HG03045 (cell line): ENCODE results near the gene RREB1.

ENCODE experiments used
- ATAC-seq: cut with Tn5 transposase; IDR thresholded peaks from one replicate; pipeline ENCODE4 v1.9.1; 2021; ENCODE audit warnings: mild to moderate bottlenecking, moderate library complexity; ENCODE audit not compliant: unreplicated experiment

The RREB1 gene

GRCh38 chr6:7107578-7108195 is at the start of gene RREB1:
Gene RREB1 (plus strand): TSS chr6:7107961. CDS start chr6:7181912, 73,951 bp downstream.
- peak; percentile 56 for ATAC-seq

GRCh38 chr6:7058250-7058923 is 49.4 kb upstream of the RREB1 start:
- ATAC-seq = no peak

- no peak for ATAC-seq
Observed at GRCh38 chr6:7060769-7061516, 46.8 kb upstream of the RREB1 start.

- ATAC-seq = no peak
Observed at GRCh38 chr6:7062451-7063162, 45.2 kb upstream of the RREB1 start.

- ATAC-seq = no peak
Observed at GRCh38 chr6:7067305-7067704, 40.5 kb upstream of the RREB1 start.

GRCh38 chr6:7071405-7071804 is 36.4 kb upstream of the RREB1 start:
- ATAC-seq = no peak

- ATAC-seq = no peak
Observed at GRCh38 chr6:7073082-7073820, 34.5 kb upstream of the RREB1 start.

GRCh38 chr6:7073821-7074525 is 33.8 kb upstream of the RREB1 start:
- ATAC-seq = peak; percentile 99

- ATAC-seq = no peak
Observed at GRCh38 chr6:7074870-7075269, 32.9 kb upstream of the RREB1 start.

- ATAC-seq = no peak
Observed at GRCh38 chr6:7075341-7076000, 32.3 kb upstream of the RREB1 start.

GRCh38 chr6:7077856-7078255 is 29.9 kb upstream of the RREB1 start:
- no peak for ATAC-seq

- no peak for ATAC-seq
Observed at GRCh38 chr6:7078856-7079255, 28.9 kb upstream of the RREB1 start.

GRCh38 chr6:7080311-7080710 is 27.4 kb upstream of the RREB1 start:
- no peak for ATAC-seq

GRCh38 chr6:7085911-7086310 is 21.9 kb upstream of the RREB1 start:
- peak; percentile 32 for ATAC-seq

- ATAC-seq = peak; percentile 52
Observed at GRCh38 chr6:7086488-7086887, 21.3 kb upstream of the RREB1 start.

- no peak for ATAC-seq
Observed at GRCh38 chr6:7087066-7087465, 20.7 kb upstream of the RREB1 start.

GRCh38 chr6:7087491-7087979 is 20.2 kb upstream of the RREB1 start:
- ATAC-seq = peak; percentile 59

GRCh38 chr6:7088076-7088742 is 19.6 kb upstream of the RREB1 start:
- no peak for ATAC-seq

- ATAC-seq = no peak
Observed at GRCh38 chr6:7098993-7099392, 8.8 kb upstream of the RREB1 start.
